Fibroblast of skin of left quadriceps (primary cell): ENCODE results near the gene NPAS1.

Source experiments
- DNase-seq, 2 experiments: peaks; one replicate each; pipeline ENCODE4 v3.0.0-alpha.2; 2013; ENCODE audit warnings: low read depth in 2 of 2

The NPAS1 gene, protein sequence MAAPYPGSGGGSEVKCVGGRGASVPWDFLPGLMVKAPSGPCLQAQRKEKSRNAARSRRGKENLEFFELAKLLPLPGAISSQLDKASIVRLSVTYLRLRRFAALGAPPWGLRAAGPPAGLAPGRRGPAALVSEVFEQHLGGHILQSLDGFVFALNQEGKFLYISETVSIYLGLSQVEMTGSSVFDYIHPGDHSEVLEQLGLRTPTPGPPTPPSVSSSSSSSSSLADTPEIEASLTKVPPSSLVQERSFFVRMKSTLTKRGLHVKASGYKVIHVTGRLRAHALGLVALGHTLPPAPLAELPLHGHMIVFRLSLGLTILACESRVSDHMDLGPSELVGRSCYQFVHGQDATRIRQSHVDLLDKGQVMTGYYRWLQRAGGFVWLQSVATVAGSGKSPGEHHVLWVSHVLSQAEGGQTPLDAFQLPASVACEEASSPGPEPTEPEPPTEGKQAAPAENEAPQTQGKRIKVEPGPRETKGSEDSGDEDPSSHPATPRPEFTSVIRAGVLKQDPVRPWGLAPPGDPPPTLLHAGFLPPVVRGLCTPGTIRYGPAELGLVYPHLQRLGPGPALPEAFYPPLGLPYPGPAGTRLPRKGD

DNA sequence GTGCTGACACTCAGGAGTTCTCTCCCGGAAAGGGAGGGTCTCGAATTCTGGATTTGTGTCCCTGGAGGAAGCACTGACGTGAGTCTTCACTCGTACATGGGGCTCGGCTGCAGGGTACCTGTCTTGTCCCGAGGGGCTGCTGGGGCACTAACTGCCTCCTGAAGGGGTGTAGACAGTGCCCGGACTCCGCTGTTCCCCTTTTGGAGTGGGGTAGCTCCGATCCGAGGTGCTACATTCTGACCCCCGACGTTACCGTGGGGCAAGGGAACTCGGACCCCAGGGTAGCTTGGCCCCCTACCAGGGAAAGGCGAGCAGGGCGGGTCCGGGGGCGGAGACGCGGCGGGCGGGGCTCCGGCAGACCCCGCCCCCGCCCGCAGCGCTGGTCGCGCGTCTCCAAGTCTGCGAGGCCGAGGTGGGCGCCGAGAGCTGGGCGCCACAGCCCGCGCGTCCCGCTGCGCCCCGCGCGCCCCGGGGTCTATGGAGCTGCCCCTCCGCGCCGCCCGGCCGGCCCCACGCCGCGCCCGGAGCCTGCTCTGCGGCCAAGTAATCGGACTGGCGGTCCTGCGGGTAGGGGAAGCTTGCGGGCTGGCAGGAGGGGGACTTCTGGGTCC, at the start of gene NPAS1:
NPAS1 (plus strand) TSS at position 407 of the 611 bp plus-strand sequence. CDS start 1,211 bp downstream, outside the sequence.
- DNase-seq, result no peak

DNA sequence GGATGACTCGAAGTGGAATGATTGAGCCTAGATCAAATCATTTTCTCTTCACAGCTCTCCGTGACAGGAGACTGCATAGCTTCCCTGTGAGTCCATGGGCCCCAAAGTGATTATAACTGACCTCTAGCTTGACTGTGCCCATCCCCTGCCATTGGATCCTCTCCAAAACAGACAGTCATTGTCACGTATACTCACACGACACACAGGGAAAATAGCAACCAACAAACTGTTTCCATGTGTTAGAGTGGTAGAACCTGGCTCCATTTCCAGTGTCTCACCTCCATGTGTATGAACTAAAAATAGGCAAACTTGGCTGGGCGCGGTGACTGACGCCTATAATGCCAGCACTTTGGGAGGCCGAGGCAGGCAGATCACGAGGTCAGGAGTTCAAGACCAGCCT, 48.8 kb upstream of the NPAS1 start:
- peak; percentile 66 for DNase-seq

DNA sequence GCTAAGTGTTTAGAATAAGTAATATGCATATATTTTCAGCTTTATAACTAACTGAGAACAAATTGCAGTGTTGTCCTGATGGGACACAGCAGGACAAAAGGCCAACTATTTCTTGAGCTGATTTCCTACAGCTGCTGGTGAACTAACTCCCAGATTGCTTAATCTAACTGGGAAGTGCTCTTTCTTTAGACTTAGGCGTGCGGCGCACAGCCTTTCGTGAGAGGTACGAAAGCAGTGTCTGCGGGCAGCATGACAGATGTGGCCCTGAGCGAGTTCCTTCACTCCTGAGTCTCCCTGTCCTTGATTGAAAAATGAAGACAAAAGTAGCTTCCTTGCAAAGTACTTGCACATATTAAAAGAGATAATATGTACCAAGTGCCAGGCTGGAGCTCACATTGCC, 47.3 kb upstream of the NPAS1 start:
- no peak for DNase-seq

DNA sequence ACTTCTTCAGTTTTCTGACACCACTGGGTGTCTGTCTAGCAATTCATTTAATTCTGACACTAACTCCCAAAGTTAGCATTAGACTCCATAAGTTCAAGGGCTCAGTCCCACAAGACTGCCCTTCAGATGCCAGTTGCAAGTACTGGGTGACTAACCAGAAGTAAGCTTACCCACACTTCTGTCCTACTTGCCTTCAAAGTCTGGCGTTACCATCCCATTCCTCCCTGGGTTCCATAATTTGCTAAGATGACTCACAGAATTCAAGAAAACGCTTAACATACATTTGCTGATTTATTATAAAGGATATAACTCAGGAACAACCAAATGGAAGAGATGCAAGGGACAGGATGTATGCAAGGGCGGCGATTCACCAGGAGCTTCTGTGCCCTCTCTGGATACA, 45.5 kb upstream of the NPAS1 start:
- no peak for DNase-seq

DNA sequence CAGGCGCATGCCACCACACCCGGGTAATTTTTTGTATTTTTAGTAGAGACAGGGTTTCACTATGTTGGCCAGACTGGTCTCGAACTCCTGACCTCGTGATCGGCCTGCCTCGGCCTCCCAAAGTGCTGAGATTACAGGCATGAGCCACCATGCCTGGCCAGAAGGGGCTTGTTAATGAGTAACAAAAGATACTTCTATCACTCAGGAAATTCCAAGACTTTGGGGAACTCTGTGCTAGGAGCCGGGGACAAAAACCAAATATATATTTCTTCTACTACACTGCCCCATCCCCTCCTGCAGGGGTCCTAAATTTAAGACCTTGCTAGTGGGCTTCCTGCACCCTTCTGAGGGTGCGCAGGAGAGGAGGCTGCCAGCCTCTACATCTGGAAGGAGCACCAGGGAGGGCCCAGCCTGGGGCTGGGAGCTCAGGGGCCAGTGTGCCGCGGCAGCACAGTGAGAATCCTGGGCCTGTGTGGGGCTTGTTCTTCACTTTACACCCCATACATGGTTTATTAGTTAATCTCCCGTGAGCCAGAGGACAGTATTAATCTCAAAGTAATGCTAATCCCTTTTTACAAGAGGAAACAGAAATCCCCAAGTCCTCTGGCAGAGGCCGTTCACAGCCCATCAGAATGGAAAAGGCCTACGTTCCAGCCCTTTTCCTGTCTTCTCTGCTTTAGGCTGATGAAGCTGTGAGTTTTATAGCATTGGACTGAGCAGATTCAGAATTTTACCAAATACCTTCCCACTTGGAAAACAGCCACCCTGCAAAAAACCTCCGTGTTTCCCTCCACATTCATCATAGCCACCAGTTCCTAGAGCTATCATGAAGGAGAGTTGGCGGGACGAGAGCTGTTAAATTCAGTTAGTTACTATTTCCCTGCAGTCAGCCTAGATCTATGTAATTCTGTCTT, 44.4 kb upstream of the NPAS1 start:
- DNase-seq, result no peak

DNA sequence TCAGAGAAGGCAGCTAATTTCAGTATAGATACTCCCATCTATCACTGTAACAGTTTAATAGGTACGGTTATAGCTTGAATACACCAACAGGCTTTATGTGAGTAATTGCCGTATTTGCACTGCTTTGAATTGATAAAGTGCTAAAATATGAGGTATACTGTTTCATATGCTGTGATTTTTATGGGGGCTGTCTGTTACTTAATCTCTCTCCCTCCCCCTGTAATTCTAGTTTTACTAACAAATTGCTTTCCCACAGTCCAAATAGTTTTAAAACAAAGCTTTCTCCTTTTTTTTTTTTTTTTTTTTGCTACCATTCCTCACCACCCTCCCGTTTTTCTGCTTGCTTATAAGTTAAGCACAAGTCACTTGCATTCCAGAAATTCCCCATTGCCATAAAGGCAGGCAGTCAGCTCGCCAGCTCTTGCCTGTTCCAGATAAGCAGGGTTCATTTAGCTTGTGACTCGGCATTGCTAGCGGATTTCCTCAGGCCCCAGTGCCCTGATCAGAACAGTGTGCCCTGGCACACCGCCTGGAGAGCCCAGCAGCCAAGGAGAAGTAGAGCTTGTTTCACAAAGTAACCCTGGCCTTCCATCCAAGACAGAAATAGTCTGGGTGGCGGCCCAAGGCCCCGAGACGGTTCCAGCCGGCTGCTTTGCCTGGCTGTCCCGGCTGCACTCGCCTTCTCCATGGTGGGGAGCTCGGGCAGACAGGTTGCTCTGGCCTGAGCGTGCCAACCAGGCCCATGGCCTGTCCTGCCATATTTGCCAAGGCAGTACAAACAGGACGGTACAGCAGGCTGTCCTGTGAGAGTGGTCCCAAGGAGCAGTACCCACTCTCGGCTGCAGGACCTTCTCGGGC, 43.5 kb upstream of the NPAS1 start:
- DNase-seq, result peak; percentile 81 to 84

DNA sequence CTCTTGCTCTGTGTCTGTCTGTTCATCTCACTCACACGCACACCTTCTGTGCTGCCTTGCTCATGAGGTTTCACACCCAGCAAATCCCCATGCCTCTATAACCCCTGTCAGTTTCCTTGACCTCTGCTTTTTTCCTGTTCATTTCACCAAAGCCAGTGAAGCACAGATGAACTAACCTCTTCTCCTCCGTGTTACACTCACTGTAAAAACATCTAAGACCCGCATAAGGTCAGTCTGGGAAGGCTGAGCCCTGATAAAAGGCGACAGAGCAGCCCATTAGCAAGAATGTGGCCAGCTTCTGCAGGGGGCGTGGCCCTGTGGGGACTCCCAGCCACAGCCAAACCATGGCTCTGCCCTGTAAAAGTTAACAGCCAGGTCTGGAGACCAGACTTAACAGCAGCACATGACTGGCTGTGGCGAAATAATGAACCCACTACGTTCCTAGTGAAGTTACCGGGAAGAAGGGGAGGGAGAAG, 42.8 kb upstream of the NPAS1 start:
- no peak for DNase-seq

DNA sequence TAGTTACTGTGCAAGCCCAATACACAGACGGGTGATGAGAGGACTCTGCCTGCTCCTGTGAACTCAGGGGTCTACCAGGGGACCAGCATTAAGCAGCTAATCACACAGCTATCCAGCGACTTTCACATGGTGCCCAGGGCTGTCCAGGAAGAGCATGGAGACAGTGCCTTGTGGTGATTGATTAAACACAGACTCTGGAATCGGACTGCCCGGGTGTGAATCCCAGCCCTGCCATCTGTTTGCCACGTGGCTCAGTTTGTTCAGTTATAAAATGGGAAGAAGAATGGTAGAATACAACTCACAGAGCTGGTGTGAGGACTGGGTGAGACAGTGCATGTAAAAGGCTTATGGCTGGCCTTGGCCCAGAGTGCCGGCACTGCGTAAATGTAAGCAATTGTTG, 42.1 kb upstream of the NPAS1 start:
- DNase-seq, result no peak

DNA sequence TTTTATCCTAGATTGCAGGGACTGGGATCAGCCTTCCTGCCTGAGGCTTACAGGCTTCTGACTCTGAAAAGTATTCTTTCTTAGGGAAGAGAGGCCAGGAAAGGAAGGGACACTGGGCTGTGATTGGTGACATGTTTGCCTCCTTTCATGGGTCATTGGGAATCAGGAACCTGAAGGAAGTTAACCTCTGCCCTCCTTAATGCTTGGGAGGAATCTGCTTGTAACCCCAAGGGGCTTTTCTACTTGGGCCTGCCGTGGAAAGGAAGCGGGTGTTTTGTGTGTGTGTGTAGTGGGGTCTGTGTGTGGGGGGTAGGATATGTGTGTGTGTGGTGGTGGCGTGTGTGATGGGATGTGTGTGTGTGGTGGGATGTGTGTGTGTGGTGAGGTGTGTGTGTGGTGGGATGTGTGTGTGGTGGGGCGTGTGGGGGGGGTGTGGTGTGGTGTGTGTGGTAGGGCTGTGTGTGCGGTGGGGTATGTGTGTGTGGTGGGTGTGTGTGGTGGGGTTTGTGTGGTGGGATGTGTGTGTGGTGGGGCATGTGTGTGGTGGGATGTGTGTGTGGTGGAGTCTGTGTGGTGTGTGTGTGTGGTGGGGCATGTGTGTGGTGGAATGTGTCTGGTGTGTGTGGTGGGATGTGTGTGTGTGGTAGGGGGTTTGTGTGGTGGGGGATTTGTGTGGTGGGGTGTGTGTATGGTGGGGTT, 41.3 kb upstream of the NPAS1 start:
- DNase-seq, result no peak

DNA sequence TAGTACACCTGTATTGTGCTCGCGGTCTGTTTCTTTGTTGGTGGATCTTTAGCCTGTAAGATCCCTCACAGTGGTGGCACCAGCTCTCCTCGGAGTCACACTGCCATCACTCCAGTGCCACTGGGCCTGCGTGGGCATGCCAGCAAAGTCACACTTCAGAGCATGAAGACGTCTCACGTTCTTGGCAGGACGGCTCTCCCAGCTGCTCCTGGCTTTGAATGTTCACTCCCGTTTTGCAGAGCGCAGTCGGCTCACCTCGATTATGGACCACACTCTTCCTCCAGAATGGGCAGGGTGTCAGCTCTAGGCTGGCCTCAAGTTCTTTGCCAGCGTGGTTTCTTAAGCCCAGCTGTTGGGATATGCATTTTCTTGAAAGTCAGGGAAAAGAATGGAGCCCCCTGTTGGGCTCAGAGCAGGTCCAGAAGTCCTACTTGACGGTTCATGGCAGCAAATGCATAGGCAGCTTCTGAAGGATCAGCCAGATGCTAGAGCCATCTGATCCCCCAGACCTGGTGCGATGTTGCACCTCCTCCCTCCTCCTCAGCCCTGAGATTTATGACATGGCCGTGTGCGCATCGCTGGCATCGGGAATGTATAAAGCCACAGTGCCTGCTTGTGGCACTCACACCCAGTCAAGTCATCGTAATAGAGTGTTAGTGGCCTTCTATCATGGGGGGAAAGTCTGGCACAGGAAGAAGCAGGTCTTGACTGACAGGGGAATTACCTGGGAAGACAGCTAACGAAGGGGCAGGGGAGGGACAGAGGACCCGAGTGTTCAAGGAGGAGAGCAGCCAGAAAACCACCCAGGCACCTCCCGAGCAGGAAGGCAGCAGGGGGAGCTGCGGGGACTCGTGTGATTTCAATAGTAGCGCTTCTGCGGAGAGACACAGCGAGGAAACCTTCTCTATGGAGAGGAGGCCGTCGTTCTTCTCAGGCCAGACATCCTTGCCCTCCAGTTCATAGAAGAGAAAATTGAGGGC, 40.2 kb upstream of the NPAS1 start:
- DNase-seq, result no peak

DNA sequence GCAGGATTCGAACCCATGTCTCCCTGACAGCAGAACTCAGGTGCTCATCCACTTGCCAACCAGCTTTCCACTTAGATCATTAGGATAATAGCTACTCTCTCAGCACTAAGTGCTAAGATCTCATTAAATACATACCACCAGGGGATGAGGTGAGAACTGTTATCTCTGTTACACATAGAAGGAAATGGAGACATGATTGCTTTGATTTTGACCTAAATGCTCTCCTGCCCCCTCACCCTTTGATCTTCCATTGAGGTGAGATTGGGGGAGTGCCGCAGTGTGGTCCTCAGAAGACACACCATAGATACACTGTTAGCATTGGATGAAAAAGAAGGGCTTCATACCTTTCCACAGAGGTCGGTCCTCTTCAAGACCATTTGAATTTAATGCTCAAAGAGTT, 38.9 kb upstream of the NPAS1 start:
- DNase-seq, result no peak

DNA sequence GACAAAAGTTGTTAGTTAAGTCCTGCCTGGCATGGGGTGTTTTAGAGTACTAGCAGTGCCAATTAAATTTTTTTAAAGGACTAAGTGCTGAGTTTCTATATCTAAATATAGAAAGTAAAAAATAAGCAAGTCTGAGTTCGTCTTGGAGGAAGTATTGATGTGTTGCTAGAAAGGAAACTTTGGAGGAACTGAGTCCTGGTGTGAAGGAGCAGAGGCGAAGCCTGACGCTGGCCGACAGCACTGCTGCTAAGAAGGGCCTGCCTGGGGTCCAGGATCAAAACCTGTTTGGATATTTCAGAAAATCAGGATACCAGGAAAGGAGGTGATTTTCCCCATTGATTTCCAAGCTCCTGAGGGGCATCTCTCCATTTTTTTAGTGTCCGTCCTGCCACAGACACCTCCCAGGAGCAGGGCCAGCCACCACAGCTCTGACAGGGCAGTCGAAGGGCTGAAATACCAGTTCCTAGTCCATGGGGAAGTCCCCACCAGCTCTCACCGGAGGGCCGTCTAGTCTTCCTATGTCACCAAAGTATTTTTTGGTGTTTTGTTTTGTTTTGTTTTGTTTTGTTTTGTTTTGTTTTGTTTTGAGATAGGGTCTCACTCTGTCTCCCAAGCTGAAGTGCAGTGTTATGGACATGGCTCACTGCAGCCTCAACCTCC, 38.2 kb upstream of the NPAS1 start:
- no peak for DNase-seq

DNA sequence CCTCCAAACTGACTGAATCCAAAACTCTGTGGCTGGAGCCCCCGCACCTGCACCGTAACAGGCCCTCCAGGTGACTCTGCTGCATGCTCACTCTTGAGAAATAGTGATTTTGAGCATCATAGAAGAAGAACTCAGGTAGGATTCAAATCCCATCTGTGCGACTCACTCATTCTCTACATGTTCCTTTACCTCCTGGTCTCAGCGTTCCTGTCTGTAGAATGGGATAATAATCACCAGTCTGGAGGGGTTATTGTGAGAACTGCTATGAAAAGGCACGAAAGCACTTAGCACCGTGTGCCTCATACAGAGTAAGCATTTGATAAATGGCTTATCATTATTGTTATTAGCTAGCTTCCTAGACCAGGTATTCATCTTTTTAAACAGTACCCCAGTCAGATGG, 36.5 kb upstream of the NPAS1 start:
- DNase-seq, result no peak

DNA sequence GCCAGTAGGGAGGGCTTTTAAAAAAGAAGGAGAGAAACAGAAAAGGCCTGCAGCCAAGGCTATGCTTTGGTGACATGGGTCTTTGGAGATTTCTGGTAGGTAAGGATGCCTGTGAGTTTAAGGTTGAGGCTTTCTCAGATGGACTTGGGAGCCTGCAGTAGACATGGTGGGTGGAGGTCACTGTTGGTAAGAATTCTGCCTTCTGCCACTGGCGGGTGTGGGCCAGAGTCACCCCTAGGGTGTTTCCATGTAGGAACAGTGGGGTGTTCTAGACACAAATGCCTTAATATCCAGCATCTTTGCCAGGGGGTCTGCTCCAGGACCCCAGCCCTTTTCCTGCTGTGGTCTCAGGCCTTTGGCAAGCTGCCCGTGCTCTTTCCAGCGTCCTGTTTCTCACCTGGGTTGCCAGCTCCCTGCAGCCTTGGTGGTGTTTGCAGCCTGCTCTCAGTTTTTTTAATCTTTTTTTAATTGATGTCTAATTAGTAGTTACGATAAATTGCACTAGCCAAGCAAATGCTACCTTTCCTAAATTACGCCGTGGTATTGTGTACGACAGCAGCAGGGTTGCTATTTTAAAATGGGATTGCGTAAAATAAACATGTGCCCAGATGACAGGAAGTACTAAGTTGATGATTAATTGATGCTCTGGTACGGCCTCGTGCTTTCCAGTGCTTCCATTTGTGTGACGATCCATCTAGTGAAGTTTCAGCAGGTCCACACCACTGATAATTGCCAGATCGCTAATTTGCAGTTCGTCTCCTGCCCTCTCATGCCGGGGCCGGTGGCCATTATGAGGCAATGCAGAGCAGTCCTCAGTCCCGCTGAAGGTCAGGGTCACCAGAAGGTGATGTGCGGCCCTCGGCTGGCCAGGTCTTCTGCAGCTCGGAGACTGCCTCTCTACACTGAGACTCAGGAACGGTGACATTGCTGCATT, 35.3 kb upstream of the NPAS1 start:
- no peak for DNase-seq

DNA sequence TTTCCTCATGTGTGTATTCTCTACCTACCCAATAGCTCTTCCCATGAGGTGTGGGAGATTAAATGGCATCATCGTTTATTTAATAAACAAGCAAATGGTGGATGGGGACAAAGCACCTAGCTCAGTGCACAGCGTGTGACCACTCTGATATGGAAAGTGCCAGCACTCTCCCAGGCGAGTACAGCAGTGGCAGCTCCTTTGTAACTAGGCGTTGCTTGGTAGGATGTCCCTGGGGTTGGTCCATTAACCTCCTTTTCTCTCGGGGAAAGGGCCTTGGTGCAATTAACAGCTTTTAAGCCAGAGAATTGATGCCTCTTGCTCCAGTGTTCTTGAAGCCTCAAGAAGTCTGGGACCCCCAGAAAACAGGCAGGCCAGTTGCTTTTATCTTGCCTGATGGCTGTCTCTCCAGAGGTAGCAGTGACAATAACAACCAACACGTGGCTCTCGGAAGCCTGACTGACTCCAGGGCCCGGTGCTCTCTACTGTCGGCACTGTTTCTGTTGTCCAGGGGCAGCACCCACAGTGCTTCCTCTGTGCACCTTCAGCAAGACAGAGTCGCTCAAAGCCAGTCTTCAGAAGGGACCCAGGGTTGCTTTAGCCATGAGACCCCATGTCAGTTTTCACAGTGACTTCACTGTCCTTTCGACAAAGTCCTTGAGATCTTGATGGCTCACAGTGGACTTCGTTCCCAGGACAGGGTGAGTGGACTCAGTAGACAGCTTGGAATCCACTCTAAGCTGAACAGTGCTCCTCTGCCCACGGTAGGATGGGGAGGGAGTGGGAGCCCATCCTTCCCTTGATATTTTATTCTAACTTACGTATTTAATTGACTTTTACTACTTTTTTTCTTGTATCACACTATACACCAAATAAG, 33.9 kb upstream of the NPAS1 start:
- DNase-seq, result no peak

DNA sequence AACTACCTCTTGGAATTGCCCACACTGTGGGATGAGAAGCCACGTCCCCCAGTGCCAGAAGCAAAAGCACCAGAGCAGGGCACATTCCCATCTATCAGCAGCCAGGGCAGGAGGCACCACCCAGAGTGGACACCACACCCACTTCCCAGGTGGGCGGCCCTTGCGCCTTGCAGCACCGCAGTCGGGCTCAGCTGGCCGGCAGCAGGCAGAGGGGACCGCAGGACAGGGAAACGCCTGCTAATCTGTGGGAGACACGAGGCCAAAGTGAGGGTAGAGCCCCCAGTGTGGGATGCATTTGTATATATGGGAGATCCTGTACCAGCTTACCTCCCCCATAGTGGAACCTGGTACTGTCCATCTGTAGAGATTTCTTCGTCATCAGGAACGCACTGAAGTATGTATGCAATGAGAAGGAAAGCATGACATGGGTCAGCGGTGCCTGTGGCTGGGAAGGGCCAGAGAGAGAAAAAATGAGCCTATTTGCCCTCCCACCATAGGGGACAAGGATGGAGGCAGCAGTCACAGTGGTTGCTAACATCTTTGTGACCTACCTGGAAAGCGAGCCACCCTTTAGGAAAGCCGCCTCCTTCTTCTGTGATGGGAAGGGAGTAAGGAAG, 30.9 kb upstream of the NPAS1 start:
- no peak for DNase-seq
